ENCODE results near the gene LRRC47.

- TF ChIP-seq ZNF8 (CRISPR knock-in tag; IDR thresholded peaks at IDR 0.05) (no peak), TCF4 (CRISPR knock-in tag; IDR thresholded peaks at IDR 0.05; ENCODE audit: borderline replicate concordance) (no peak)
Measured at GRCh38 chr1:3814771-3815561, 18.7 kb upstream of the LRRC47 start.

Data from SK-N-SH treated with all-trans-retinoic acid at 6 μM for 48 hours (cell line).